Skin epidermis (tissue), 12 donors: ENCODE data around the gene PRR36.
"Not testable (repeated sequence)": the region's sequence is repeated elsewhere in the genome, so short reads cannot be mapped to it uniquely, and the experiment has no call there.

ENCODE experiments used
- H3K27ac ChIP-seq, 21 experiments: fragments of 200-600 bp; sonication (generic) in 11 of 21; one replicate each; pipeline ENCODE4 v1.5.0; 2020; ENCODE audit warnings: mild to moderate bottlenecking in 3 of 21, inconsistent platforms in 2 of 21, moderate library complexity in 2 of 21
- H3K4me3 ChIP-seq, 7 experiments: fragments of 200-600 bp; sonication (generic) in 2 of 7; one replicate each; pipeline ENCODE4 v1.5.0; 2020; ENCODE audit warnings: inconsistent platforms in 2 of 7, mild to moderate bottlenecking in 2 of 7, moderate library complexity in 1 of 7

The PRR36 gene

DNA sequence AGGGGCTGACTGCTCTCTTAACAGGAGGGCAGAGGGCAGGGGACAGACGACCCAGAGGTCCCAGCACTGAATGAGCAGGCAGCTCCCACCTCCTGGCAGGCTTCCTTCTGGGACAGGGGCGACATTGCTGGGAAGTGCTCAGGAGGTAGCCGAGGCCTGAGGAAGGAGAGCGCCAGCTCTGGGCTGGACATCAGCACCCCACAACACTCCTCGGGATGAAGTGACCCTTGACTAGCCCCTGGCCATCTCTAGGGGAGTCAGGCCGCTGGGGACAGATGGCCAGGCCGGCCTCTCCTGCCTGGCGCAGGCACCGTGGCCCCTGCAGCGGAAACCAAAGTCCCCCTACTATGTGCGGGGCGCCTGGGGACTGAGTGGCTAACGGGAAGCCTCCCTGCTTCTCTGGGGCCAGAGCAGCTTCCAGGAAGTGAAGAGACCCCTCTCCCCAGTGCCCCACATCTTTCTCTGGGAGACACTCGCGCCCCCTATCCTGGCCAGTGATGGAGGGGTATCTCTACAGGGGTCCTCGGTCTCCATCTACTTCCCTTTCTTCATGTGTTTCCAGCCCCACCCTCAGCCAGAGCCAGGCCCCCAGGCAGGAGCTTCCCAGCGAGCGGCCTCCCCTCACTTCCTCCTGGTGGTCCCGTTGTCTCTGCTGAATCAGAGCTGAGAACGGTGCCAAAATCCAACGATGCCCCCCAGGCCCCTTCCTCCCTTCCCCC is 10.1 kb downstream of the PRR36 start:
- H3K4me3 ChIP-seq, result no peak overlapping the region
- H3K27ac ChIP-seq, result no peak overlapping the region

DNA sequence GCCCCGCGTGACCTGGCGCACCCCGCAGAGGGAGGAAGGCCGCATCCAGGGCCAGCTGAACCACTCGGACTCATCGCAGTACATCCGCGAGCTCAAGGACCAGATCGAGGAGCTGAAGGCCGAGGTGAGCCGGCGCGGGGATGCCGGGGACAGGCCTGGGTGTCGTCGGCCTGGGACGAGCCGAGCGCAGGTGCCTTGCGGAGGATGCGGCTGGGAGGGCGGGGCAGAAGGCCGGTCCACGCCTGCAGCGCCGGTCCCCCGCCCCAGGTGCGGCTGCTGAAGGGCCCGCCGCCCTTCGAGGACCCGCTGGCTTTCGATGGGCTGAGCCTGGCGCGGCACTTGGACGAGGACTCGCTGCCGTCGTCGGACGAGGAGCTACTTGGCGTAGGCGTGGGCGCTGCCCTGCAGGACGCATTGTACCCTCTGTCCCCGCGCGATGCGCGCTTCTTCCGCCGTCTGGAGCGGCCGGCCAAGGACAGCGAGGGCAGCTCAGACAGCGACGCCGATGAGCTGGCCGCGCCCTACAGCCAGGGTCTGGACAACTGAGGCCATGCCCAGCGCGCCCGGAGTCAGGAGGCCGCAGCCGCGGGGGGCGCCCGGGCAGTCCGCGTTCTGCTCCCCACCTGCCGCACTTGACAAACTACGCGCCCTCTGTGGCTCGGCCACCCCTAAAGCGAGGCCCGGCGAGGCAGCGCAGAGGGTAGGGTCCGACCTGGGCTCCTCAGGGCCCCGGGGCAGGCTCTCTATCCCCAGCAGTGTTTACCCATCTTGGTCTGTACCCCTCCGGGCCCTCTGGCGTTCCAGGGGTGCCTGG is 10.8 kb downstream of the PRR36 start:
- peak overlapping the region in 1 of 7 experiments; percentile 6 for H3K4me3 ChIP-seq
- H3K27ac ChIP-seq, result no peak overlapping the region

DNA sequence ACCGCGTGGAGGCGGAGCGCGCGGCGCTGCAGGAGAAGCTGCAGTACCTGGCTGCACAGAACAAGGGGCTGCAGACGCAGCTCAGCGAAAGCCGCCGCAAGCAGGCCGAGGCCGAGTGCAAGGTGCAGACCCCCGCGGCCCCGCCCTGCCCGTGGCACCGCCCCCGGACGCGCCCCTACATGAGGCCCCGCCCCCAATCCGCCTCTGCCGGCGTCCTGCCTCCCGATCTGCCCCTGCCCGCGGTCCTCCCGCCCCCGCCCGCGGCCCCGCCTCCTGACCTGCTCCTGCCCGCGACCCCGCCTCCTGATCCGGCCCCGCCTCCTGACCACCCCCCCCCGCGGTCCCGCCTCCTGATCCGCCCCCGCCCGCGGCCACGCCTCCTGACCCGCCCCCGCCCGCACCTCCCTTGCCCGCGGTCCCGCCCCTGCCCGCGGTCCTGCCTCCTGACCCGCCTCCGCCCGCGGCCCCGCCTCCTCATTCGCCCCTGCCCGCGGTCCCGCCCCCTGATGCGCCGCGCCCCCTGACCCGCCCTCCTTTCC is 11.7 kb downstream of the PRR36 start:
- Histone ChIP-seq H3K4me3 (peak overlapping the region in 6 of 7 experiments; percentile 6 to 36 (median 14)), H3K27ac (no peak overlapping the region)

DNA sequence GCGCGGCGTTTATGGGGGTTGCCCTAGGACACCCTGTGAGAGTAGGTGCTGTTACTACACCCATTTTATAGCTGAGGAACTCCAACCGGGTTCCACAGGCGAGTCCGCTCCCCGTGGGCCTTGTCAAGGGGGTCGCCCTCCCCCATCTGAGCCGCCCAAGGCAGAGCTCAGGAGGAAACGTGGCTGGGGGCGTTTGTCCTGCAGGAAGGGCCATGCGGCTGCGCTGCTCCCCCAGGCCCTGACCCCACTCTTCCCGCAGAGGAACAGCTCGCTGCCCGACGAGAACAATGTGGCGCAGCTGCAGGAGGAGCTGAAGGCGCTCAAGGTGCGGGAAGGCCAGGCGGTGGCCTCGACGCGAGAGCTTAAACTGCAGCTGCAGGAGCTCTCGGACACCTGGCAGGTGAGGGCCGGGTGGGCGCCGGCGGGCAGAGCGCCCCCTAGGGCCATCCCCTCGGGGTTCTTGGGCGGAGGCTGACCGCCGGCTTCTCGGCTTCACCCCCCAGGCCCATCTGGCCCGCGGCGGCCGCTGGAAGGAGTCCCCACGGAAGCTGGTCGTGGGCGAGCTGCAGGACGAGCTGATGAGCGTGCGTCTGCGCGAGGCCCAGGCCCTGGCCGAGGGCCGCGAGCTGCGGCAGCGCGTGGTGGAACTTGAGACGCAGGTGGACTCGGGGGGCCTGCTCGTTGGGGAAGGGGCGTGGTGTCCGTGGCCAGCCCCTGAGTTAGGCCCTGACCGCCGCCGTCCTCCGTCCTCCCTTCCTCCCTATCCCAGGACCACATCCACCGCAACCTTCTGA is 12.4 kb downstream of the PRR36 start:
- H3K27ac ChIP-seq, result no peak overlapping the region
- H3K4me3 ChIP-seq, result peak overlapping the region in 6 of 7 experiments; percentile 6 to 36 (median 14)

DNA sequence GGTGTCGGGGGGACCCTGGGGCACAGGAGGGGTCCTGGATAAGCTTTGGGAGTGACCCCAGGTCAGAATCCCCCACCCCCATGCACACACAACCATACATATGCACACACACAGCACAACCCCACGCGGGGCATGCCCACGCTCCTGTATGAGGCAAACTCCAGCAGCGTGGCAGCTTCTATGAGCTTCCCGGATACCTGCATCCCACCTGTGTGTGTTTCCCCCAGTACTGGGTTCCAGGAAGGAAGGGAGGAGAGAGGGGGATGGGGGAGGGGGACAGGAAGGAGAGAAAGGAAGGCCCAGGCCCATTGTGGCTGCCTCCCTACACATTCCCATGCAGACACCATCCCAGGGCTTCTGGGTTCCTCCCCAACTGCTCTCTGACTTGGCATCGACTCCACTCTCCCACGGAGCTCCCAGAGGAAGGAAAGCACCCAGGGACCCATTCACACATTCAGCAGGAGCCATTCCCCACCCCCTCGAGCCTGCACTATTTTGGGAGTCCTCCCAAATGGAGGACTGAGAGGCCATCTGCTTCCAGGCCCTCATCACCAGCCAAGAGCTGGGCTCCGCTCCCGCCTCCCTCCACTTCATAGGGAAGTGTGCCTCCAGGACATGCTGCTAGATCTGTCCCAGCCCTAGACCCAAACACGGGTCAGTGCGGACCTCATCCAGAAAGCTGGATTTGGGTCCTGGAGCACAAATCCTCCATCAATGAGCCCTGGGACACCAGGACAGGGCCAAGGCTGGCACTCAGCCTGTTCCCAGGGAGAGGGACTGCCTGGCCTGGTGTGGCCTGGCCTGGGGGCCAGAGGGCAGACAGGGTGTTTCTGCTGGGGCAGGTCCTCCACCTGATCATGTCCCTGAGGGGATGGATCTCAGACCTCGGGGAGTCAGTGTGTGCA is 13.2 kb downstream of the PRR36 start:
- Histone ChIP-seq H3K27ac (no peak overlapping the region), H3K4me3 (no peak overlapping the region)

DNA sequence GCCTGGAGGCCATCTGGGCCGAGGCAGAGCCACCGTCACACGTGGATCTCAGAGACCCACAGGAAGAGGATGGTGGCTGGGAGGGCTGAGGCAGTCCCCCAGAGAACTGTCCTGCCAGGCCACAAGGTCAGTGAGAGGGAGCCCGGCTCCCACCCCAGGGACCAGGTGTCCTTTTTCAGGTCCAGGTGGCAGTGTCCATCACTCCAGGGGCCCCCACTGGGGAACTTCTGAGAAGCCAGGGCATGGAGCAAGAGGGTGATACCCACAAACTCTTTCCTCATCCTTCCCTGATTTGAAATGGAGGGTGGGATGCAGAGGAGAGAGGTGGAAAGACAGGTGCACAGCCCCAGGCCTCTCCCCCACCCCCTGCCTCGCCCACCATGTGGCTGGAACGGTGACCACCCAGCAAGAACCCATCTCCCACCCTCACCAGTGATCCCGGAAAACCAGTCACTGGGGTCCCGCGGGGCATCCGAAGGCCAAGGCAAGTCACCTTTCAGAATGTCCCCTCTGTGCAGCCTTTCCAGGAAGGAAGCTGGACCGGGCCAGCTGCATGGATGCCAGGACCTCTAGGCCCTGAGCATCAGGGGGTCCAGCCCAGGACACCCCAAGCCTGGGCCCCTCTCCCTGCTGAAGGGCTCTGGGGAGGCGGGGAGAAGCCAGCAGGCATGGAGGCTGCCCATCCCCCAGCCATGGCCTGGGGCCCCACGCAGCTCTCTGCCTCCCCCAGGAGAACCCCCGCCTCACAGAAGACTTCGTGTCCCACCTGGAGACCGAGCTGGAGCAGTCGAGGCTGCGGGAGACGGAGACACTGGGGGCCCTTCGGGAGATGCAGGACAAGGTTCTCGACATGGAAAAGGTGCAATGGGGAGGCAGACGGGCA is 14.1 kb downstream of the PRR36 start:
- no peak overlapping the region for H3K27ac ChIP-seq
- H3K4me3 ChIP-seq, result no peak overlapping the region

DNA sequence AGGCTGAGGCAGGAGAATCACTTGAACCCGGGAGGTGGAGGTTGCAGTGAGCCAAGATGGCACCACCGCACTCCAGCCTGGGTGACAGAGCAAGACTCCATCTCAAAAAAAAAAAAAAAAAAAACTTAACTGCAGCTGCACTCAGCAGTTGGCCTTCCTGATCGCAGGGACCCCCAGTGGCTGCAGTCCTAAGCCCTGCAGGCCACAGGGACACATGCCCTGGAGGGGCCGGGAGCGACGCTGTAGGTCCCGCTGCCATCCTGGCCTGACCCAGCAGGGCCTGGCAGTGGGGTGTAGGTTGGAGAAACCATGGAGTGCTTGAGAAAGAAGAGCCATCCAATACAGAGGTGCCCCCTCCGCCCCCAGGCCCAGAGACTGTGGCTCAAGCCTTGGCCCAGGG is 15.1 kb downstream of the PRR36 start:
- H3K4me3 ChIP-seq, H3K27ac ChIP-seq: not testable (repeated sequence)

DNA sequence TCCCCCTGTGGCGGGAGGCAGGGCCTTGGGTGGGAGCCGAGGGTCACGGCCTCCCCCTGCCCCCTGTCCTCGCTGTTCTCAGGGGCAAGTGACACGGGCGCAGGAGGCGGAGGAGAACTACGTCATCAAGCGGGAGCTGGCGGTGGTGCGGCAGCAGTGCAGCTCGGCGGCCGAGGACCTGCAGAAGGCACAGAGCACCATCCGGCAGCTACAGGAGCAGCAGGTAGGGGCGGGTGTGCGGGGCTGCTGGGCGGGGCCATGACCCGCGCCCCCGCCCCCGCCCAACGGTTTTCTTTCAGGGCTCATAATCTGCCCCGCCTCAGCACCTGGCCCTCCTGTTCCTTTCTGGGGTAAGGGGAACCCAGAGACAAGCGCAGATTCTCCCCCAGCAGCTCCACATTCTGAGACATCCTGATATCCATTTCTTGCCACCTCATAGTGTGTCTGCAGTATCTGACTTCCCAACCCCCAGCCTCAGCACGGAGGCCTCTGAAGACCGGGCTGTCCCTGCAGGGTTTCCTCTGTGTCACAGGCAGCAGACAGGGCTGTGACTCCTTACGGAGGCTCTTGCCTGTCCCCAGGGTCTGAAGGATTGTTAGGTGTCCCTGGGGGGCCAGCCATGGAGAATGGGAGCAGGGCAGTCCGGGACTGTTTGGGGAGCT is 15.9 kb downstream of the PRR36 start:
- H3K4me3 ChIP-seq, result no peak overlapping the region

DNA sequence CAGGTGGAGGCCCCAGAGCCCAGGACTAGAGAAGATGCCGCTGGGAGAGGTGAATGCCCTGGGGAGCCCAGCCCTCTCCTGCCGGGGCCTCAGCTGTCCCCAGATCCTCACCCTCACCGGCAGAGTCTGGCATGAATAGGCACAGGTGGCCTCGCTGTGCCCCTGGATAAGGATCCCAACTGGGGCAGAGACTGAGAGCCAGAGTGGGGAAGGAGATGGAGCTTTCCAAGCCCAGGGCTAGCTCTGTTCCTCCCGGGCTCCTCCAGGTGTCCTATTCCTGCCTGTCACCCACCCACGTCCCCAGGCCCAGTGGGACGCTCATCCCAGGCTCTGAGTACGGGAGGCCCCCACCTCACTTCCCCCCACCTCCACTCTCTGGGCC is 16.5 kb downstream of the PRR36 start:
- no peak overlapping the region for H3K27ac ChIP-seq
- H3K4me3 ChIP-seq, result no peak overlapping the region

More for the DNA sequence above, 15.9 kb downstream of the PRR36 start:
- no peak overlapping the region for H3K27ac ChIP-seq

DNA sequence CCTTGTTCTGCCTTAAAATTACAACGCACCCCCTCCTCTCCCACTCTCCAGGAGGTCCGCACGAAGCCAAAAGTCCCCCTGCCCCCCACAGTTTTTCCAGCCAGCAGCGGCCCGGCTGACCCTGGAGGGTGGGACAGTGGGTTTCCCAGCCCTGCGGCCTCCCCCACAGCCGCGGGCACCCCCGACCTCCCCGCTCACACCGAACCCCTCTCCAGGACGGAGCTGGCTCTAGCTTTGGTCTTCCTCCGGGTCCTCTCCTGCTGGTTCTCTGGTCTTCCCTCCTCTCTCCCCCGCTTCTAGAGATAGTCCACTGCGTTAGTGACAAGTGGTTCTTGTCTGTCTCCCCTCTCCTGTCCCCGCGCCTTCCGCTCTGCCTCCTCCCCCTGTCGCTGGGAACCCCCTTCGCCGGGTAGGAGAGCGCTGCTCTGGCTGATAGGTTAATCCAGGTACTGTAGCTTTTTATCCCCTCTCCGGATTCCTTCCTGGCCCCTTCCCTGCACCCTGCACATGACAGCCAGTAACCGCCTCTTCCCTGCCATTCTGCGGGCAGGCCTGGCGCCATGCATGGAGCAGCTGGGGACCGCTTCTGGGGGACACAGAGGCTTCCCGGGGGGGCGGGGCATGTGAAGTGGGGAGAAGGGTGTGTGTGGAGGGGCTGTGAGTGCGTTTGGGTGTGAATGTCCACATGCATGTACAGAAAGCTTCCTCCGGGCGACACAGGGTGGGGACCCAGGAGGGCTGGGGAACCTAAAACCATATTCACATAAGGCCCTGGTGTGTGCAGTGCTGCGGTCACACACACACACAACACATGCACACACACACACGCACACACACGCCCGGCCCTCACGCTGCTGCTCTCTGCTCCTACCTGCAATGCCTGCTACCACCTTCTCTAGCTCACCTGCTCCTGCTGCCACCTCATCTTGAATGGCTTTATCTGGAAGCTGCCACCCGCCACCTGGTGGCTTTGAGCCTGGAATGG is 17.2 kb downstream of the PRR36 start:
- H3K4me3 ChIP-seq, result no peak overlapping the region
- H3K27ac ChIP-seq, result no peak overlapping the region

DNA sequence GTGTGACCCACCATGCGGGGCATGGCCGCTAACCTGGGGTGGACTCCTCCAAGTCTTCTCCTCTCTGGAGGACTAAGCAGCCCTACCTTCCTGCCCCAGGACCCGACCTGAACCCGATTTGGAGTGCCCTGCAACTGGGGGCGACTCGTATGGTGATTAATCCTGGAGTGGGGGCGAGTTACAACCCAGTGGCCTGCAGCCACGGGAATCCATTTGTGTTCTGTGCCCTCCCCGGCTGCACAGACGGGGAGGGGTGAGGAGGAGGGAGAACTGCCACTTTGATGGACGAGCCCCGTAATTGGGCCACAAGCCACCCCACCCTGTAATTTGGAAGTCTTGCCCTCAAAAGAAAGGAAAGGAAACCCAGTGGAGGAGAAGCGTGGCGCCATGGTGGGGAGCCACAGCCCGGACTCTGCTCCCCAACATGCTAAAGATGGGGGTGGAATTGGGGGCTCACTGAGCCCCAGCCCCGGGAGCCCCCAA is 18.0 kb downstream of the PRR36 start:
- Histone ChIP-seq H3K27ac (no peak overlapping the region), H3K4me3 (no peak overlapping the region)

DNA sequence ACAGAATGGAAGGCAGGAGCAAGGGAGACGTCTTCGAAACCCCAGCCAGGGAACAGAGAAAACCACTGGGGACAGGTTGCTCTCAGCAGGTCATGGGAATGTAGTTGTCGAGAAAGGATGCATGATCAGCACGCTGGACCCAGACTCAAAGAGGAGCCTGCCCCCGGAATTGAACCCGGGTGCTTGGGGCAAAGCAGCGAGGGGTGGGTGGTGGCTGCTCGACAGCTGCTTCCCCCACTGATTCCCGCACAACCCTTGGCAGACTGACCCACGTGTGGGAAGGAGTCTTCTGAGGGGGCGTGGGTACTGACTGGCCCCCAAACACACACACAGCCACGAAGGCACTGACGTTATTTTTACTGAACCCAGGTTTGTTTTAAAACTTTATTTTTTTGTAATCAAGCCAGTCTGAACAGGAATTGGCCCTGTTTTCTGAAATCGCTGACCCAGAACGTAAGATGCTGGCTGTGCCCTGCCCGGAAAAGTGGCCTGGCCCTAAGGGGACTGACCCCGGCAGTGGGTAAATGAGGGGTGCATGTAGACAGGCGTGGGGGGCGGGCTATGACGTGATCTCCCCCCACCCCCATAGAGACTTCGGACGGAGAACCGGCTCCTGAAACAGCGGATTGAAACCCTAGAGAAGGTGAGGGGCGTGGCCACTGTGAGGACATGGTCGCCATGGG is 18.6 kb downstream of the PRR36 start:
- no peak overlapping the region for H3K27ac ChIP-seq
- no peak overlapping the region for H3K4me3 ChIP-seq

DNA sequence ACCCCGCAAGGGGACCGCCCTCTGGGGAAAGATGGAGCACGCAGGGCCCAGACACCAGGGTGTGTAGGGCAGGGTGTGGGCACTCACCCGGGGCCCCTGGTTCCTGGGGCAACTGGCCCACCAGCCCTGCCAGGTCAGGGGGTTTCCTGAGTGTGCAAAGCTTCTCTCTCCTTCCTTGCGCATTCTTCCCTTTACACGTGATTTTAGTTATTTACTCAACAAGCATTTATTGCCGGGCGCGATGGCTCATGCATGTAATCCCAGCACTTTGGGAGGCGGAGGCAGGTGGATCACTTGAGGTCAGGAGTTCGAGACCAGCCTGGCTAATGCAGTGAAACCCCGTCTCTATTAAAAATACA is 20.4 kb downstream of the PRR36 start:
- Histone ChIP-seq H3K27ac (no peak overlapping the region), H3K4me3 (no peak overlapping the region)

DNA sequence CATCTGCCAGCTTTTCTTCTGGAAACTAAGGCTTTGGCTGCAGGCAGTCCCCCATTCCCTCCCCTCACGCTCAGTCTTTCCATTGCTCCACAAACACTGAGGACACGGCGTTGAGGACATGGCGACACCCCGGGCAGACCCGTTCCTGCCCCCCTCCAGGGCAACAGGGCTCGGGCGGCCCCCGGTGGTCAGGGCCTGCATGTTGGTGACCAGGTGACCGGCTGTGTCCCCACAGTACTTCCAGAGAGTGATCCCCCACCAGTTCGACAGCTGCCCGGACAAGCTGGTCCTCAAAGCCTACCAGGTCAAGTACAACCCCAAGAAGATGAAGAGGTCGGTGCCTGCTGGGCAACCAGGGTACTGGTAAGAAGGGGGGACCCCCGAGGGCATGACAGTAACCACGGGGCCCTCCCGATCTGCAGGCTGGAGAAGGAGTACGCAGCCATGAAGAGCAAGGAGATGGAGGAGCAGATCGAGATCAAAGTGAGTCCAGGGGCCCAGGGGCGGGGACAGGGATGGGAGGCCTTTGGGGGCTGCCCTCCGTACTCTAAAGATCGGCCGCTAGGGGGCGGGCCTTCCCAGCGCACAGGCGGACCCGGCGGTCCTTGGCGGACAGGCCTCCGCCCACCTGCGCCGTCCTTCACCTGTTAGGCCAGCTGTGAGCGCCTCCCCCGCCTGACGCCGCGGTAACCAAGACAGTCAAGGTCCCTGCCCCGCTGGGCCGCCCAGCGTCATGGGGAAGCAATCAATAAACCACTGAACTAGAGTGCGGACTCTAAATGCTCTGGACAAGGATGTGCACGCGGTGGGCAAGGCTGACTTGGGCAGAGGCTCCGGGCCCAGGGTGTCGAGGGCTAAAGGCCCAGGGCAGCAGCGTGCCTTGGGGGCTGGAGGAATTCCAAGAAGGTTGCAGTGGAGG is 21.1 kb downstream of the PRR36 start:
- Histone ChIP-seq H3K4me3 (no peak overlapping the region), H3K27ac (no peak overlapping the region)
